ENCODE data around the gene OMA1.

The OMA1 gene

DNA sequence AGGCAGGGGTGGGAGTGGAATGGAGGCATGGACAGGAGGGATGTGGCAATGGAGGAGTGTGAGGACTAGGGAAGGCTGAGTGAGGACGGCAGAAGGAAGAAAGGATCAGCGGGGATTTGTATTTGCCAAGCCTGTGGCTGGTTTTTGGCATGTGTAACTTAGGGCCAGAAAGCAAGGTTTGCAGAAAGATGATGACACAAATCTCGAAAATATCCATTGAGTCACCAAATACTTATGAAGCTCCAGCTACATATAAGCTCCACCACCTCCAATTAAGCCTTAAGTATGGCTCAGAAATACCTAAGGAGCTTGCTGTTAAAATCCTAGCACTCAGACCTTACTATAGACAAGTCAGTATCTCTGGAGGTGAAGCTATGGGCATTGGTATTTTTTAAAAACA, 90.1 kb downstream of the OMA1 start:
- DNase-seq = no peak

DNA sequence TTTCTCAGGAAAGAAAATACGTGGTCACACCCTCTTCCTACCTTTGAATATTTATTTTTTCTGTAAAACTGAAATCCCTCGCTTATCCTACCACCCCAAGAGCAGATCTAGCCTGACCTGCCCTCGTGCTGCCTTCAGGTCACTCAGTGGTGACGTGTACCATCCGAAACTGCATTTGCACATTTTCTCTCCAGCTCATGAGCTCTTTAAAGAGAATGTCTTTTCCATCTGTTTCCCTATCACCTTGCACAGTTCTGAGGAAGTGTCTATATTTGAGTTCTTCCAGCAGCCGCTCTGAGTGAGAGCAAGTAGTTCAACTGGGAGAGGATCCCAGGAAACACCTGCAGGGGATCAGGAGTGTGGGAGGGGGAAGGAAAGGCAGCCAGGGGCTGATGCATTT, 91.7 kb downstream of the OMA1 start:
- no peak for DNase-seq

DNA sequence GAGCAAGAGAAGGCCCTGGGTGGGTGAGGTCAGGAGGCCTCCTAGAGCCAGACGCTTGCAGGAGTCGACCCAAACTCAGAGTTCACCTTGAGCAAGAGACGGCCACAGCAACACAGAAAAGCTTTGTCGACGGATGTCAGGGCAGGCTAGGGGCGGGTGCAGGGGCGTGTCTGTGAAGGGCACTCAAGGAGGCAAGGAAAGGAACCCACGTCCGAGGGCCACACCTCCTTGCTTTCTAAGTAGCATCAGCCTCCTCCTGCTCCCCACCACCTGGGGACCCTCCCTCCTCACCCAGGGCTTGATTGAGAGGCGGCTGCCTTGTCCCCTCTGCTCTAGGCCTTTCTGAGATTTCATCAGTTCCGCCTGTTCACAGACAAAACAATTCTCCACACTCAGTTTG, 92.1 kb downstream of the OMA1 start:
- DNase-seq = no peak

DNA sequence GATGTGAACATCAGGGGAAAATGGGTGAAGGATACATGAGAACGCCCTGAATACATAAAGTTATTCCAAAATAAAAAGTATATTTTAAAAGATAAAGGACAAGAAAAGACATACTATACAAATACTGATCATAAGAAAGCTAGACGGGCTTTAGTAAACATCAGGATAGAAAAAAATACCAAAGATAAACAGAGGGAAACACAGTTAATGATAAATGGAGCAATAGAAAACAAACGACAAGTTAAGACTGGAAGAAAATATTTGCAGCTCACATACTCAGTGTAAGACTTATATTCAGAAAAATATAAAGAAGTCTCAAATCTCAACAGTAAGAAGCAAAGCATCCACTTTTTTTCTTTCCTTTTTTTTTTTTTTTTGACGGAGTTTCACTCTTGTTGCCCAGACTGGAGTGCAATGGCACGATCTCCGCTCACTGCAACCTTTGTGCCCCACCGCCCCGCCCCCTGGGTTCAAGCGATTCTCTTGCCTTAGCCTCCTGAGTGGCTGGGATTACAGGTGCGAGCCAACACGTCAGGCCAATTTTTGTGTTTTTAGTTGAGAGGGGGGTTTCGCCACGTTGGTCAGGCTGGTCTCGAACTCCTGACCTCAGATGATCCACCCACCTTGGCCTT, 94.8 kb downstream of the OMA1 start:
- no peak for DNase-seq

DNA sequence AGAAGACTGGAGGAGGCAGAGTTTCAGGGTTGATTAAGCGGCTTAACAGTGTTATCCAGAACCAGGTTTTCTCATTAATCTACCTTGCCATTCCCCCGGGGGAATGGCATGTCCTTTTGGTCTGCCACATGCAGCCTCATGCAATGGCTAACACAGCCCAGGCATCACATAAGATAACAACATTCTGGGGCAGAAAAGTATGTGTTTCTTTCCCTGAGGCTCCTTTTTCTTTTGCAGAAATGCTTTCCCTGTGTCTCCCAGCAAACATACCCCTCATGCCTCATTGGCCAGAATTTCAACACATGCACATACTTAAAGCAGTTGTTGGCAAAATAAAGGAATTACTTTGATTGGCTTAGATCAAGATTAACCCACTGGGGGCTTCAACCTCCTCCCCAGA, 98.6 kb downstream of the OMA1 start:
- DNase-seq = no peak

DNA sequence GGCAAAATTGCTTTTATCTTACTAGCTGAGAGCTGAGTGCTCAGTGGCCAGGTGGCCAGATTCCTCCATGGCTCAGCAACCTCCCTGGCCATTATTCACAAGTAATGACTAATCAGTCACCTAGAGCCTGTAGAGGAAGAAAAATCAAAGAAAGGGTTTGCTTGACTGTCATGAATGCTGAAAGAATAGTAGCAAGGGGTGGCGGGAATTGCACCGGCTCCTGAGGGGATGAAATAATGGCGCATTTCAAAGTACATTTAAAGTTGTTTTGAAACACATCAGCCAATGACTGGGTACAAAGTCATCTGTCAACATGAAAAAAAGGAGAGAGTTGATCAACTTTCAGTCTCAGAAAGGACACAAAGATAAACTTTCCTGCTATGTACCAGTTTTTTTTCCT, 99.5 kb downstream of the OMA1 start:
- DNase-seq = no peak

DNA sequence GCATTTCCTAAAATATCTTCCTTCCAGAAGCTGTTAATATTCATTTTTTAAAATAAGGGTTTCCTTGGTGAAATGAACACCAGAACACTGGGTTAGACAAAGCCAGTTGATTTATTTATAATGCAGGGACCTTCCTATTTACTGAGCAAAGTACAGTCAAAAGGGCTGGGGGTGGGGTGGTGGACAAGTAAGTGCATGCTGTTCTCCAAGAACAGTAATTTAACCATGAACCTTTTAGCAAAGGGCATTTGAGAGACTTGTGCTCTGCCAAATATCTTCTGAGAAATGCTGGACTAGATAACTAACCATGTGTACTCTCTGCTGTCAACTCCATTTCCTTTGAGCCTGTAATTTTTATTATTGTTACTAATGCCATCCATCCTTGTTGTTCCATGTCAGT, 100.2 kb downstream of the OMA1 start:
- DNase-seq = no peak

DNA sequence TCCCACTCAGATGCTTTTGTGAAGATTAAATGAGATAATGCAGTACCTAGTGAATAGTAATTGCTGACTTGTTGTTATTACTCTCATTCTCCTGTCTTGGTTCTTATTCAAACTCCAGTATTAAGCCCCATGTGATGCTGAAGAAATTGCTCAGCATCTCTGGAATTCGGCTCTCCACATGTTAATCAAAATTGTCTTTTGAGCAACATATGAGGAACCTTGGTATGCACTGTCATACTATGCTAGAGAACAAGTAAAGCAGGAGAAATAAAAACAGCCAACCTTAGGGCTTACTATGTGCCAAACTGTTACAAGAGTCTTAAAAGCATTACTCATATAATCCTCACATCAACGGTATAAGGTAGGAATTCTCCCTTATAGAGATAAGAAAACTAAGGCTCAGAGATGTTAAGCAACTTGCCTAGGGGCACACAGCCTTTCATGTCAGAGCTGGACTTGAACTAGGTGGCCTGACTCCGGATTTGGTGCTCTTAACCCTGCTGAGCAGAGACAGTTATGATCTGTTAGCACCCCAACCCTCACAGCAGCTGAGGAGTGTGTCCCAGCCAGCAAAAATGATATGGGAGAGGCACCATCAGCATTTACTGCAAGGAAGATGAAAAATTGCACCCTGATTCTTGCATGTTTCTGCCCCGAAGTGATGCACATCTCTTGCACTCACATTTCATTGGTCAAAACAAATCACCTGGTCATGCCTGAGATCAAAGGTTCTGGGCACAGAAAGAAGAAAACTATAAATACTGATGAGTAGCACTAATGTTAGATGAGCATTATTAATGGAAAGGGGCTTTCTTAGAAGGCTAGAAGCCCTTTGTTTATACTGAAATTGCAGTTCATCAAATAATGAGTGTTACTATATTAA, 102.3 kb downstream of the OMA1 start:
- no peak for DNase-seq

DNA sequence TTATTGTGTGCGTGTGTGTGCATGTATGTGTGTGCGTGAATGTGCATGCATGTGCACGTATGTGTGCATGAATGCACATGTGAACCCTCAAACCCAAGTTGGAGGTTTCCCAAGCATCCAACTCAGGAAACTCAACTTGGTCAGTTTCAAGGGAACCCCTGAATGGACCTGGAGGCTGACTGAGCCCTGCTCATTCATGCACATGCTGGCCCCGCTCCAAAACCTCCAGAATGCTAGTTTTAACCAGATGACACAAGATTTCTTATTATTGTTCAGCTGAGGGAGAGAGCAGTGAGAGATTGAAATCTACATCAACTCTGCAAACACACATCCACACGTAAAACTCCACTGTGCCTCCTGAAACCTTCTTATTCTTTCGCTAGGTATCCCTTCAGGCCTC, 104.4 kb downstream of the OMA1 start:
- no peak for DNase-seq

DNA sequence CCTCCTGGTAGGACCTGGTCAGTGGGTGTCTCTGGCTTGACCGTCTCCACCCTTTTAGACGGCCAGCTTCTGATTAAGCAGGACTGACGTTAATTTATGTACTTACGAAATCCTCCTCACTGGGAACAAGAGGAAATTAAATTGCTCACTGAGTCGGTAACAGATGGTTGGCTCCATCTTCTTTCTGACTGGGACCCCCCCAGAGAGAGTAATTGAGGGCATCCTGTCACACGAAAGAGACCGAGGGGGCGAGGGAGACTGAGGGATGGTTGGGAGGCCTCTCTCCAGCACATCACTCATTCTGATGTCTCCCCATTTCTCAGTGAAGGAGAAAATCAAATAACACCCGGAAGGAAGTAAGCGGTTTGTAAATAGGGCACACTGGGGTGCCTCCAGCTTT, 104.8 kb downstream of the OMA1 start:
- DNase-seq = no peak

DNA sequence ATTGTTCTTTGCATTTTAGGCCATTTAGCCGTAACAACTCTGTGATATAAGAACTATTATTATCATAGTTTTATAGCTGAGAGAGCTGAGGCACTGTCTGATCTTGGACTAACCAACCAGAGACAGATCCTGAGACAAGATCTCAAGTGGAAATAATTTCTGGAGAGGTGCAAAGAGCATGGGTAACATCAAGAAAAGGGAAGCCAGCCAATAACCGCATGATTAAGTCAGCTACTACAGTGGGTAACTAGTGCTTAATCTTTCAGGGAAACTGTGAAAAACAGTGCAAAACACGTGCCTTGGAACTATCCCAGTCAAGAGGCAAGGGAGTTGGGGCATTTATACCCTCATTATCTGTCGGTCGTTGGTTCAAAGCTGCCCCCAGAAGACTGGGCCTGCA, 105.8 kb downstream of the OMA1 start:
- no peak for DNase-seq

DNA sequence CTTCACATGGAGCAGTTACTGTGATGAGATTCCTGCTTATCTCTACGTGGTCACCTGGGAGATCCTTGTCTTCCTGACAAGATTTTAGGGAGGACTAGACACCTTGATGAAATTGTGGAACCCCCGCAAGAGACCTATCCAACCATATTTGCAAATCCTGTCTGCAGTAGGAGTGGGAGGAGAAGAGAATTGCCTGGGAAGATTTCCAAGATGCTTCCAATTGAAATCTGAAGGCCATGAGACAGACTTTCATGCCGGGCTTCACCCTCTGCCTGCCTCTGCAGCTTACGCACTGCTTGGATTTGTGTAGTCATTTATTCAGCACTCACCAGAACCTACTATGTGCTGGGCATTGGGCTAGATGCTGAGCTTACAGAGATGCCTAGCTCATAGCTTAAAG, 106.6 kb downstream of the OMA1 start:
- DNase-seq = no peak

DNA sequence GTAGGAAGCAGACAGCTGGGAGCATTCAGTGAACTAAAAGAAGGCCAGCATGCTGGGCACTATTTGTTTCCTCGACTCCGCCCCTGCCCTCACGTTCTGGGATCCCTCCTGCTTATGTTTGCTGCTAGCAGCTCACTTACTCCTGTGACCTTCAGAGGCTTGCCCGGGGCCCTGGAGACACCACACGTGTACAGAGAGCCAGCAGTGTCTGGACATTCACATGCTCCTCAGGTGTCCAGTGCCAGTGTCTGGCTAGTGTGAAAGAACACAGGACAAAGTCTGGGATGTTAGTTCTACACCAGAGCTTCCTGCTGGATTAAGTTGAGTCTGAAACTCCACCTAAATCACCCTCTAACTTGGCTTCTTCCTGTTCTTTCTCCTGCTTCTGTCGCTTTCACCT, 108.1 kb downstream of the OMA1 start:
- no peak for DNase-seq

DNA sequence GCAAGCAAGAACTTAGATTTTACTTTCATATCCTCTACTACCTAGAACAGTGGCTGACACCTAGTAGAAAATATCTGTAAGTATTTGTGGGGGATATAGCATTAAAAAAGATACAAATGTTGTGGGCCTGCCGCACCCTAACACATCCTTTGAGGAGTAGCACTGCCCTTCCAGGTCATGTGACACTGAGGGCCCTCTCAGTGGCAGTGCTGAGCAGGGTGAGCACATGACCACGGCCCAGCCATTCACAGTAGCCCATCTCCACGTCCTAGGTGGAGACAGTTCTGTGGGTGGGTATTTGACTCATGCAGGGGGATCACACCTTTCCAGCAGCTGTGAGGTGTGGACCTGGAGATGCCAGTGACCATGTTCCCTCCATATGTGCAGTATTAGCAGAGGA, 108.9 kb downstream of the OMA1 start:
- DNase-seq = no peak

DNA sequence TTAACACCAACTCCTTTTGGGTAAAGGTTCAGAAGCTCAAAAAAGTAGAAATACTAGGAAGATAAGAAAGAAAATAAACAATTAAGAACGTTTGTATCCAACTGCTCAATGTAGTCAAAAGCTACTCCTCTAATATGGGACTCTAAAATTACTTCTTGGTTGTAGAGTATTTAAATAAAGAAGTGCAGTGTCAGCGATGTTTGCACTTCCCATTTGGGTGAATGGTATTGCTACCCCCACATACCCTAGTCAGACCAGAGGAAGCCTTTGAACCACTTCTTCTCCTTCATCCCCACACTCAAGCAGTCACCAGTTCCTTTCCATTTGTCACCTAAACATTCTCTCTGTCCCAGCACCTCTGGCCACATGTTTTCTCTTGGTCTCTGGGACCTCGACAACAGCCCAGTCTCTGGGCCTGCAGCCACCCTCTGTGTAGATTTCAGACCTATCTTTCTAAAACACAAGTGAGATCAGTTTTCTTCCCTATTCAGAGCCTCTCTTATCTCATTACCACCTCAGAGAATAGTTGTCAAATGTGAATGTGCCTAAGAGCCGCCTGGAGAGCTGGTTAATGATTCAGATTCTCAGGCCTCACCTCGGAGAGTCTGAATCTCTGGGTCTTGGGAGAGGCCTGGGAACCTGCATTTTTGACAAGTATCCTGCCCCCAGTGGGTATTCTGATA, 109.8 kb downstream of the OMA1 start:
- no peak for DNase-seq

DNA sequence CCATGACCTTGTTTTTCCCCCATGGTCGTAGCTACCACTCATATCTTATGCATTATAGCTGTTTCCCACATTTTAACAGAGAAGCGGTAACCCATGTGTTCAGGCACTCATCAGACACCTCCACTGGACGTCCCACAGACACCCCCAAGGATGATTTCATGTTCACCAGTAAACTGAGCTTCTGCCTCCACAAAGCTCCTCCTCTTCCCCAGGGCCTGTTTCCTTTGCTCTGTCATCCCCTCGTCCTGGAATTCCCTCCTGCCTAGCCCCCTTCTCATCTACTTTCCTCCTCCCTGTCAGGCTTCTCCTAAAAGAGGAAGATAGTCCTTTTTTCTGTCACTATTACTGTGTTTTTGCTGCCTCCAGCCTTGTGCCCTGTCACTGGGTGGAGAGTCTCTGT, 111.2 kb downstream of the OMA1 start:
- no peak for DNase-seq

DNA sequence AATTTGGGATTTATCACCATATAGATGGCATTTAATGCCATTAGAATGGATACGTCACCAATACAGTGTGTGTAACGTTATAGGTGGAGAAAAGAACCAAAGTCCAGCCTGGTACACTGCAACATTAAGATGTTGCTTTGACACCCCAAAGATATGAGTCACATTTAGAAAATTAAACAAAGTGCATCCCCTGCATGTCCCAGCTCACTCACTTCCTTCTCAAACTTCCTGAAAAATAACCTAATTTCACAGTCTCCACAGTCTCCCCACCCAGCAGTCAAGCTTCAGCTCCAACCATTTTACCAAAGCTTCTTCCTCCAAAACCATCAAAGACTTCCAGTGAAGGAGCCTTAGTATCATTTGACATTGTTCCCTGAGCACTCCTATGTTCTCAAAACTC, 111.9 kb downstream of the OMA1 start:
- no peak for DNase-seq

DNA sequence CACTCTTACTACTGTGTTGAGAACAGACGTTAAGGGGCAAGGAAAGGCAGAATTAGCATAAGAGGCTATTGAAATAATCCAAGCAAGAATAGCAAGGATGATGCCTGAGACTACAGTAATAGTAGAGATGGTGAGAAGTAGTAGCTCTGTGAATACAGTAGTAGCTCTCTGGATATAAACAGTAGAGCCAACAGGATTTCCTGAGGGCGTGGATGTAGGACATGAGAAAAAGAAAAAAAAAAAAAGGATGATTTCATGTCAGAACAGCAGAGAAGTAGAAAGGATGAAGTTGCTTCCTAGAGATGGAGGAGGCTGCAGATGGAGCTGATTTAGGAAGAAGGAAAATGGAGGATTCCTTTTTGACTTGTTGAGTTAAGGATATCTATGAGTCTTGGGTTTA, 112.3 kb downstream of the OMA1 start:
- no peak for DNase-seq

DNA sequence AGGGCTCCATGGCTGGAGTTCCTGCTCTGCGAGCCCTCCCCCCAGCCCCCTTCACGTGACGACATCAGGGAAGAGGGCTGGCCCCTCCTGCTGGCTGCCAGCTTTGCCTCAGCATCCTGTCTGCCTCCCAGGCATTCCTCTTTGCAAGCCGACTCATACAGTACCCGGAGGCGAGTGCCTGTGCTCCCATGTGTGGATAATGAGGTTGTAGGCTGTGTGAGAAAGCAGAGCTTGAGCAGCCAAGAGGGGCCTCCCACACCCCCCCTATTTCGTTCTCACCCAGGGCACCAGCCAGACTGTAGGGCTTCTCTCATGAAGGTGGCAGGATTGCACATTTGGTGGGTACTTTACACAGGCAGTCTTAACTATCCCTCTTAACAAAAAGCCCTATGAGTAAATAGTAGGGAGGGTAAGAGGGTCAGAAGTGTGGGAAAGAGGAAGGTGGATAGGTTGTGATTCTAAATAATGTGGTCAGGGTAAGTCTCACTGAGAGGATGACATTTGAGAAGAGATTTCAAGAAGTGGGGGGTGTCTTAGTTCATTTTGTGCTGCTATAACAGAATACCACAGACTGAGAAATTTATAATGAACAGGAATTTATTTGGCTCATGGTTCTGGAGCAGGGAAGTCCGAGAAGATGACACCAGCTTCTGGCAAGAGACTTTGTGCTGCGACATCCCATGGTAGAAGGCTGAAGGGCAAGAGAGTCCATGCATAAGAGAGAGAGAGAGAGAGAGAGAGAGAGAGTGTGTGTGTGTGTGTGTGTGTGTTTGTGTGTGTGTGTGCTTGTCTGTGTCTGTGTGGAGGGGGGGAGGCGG, 113.5 kb downstream of the OMA1 start:
- DNase-seq = no peak

DNA sequence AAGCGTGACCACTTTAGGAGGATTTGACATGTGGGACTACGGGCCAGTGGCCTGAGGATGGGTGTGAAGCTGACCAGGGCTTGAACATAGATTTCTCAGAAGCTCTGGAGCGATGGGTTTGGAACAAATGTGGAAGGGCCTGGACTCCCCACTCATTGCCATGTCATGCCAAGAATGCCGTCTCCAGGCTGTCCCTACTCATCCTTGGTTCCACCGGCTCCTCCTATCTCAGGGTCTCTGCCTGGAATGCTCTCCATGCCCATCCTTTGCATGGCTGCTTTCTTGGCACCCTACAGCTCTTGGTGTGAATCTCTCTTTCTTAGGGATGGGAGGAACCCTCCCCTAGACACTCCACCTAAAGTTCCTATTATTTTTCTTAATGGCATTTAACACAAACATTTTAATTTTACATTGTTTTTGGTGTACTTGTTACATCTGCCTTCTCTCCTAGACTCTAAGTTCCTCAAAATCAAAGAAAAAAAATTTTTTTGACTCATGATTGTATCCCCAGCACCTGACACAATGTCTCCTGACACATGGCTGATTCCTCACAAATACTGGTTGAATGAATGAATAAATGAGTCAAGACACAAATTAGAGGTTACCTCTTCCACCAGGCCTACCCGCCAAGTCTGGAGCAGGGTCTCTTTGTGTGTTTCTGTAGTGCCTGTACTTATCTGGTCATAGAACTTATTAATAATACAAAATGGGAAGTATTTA, 114.5 kb downstream of the OMA1 start:
- DNase-seq = no peak
